HG03575 (cell line): Measurements from ENCODE around the gene PARD6B.

Source experiments
- ATAC-seq: cut with Tn5 transposase; IDR thresholded peaks from one replicate; pipeline ENCODE4 v1.9.1; 2021; ENCODE audit not compliant: unreplicated experiment, insufficient number of reproducible peaks, low FRiP score; ENCODE audit errors: extremely low read depth

The PARD6B gene

DNA sequence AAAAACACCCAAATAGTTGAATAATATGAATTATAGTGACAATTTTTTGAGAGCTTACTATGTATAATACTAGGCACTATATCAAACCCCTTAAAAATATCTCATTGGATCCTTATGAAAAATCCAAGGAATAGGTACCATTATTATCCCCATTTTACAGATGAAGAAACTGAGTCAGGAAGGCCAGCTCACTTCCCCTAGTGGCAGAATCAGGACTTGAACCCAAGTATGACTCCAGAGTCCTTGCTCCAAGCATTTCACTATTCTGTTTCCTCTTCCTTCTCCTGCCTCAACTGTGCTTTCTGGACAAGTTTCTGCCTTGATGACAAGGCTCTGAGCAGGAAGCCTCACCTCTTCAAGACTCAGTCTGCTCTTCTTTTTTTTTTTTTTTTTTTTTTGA is 10.8 kb upstream of the PARD6B start:
- ATAC-seq, result no peak

DNA sequence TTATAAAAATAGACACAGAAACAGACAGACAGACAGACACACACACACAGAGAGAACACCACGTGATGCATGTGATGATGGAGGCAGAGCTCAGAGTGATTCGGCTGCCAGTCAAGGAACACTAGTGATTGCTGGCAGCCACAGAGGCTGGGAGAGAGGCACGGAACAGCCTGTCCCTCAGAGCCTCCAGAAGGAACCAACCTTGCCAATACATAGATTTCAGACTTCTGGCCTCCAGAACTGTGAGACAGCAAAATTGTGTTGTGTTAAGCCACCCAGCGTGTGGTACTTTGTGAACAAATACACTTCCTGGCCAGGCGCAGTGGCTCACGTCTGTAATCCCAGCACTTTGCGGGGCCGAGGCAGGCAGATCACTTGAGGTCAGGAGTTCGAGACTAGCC is 9.5 kb upstream of the PARD6B start:
- ATAC-seq, result no peak

DNA sequence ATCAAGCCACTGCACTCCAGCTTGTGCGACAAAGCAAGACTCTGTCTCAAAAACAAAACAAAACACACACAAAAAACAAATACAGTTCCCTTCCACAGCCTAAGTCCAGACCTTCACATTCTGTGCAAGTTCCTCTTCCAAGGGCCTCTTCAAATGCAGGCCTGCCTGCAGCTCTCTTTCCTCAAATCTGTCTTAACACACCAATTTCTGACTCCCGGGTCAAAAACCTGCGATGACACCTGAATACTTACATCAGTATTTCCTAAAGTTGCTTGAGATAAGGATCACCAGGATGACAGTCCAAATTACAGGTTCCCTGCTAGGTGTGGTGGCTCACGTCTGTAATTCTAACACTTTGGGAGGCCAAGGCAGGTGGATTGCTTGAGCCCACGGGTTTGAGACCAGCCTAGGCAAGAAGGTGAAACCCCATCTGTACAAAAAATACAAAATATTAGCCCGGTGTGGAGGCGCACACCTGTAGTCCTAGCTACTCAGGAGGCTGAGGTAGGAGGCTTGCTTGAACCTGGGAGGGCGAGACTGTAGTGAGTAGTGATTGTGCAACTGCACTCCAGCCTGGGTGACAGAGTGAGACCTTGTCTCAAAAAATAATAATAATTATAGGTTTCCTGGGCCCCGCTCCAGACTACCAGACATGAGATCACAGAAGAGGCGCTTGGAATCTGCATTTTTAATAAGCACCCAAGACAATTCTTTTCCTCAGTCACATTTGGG is 8.8 kb upstream of the PARD6B start:
- no peak for ATAC-seq

GRCh38 chr20:50723672-50724071 is 7.7 kb upstream of the PARD6B start:
- no peak for ATAC-seq

DNA sequence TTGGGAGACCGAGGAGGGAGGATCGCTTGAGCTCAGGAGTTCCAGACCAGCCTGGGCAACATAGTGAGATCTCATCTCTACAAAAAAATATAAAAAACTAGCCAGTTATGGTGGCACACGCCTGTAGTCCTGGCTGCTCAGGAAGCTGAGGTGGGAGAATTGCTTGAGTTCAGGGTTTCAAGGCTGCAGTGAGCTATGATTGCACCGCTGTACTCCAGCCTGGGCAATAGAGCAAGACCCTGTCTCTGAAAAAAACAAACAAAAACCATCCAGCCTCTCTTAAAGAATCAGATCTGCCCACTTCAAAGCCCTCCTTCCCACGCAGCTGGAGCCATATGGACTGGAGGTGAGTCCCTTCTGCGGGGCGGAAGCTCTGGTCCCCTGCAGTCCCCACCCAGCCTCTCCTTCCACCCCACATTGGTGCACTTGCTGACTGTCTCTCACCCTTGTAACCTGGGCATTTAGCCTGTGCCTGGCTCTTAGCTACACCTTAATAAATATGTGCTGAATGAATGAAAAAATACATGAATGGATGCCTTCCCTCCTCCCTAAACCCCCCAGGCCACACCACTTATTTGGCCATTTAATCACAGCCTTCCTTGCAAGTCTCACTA is 7.2 kb upstream of the PARD6B start:
- no peak for ATAC-seq

DNA sequence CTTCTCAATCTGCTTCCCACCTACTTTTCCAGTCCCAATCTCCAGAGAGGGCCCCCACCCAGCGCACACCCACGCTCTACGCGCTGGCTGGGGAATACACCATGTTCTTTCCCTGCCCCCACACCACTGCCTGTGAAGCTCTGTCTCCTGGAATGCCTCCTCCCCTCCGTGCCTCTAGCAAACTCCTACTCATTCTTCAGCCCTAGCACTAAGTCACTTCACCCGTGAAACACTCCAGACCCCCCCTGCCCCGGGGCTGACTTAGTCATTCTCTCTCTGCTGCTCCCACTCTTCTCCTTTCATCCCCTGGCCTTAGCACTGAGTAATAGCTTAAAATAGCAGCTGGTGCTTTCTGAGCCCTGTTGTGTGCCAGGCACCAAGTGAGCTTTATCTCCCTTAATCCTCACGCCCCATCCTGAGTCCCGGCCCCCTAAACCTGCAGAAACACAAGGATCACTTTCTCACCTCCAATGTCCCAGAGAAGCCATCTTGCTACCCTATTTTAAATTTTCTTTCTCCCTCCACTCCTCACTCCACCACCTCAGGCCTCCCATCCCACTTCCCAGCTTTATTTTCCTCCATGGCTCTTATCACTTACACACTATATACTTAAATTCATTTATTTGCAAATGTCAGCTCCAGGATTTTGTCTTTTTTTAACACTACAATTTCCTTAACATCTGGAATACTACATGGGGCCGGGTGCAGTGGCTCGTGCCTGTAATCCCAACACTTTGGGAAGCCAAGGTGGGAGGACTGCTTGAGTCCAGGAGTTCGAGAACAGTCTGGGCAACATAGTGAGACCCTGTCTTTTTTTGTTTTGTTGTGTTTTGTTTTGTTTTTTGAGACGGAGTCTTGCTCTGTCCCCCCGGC is 6.3 kb upstream of the PARD6B start:
- no peak for ATAC-seq

GRCh38 chr20:50725724-50726005 is 5.7 kb upstream of the PARD6B start:
- ATAC-seq, result no peak

DNA sequence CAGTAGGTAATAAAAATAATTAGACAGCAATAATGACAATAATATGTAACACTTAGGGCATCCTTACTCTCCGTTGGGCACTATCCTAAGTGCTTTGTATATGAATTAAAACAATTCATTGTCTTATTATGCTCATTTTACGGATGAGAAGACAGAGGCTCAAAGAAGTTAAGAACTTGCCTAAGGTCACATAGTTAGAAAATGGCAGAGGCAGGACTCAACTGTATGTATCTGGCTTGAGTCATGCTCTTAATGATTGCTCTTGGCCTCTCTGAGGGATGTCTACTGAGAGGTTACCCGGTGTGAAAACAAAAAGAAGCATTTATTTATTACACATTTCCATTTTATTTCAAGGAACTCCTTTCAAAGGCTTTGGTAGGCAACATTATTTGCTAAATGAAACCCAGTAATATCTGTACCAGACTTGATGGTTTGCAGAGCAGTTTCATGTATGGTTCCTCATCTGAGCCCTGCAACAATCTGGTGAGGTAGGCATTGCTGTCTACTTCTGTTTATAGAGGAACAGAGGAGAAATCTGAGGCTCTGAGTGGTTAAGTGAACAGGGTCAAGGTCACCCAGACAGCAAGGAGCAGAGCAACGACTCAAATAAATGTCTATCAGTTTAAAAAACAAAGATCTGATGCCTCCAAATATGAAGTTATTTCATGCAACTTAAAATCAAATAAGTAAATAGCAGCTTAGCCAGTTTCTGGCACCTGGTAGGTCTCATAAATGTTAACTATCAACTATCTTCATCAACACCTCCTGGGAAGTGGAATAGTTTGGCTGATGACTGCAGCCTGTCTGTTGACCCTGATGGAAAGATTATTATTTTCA is 4.2 kb upstream of the PARD6B start:
- ATAC-seq, result no peak

- ATAC-seq, result no peak
These were observed 3.4 kb upstream of the PARD6B start for GRCh38 chr20:50727792-50728485.

- ATAC-seq, result no peak
These were observed 2.8 kb upstream of the PARD6B start for GRCh38 chr20:50728486-50728980.

- no peak for ATAC-seq
These were observed 2.2 kb upstream of the PARD6B start for GRCh38 chr20:50728981-50729874.

- no peak for ATAC-seq
These were observed 1.2 kb upstream of the PARD6B start for GRCh38 chr20:50729901-50730764.

DNA sequence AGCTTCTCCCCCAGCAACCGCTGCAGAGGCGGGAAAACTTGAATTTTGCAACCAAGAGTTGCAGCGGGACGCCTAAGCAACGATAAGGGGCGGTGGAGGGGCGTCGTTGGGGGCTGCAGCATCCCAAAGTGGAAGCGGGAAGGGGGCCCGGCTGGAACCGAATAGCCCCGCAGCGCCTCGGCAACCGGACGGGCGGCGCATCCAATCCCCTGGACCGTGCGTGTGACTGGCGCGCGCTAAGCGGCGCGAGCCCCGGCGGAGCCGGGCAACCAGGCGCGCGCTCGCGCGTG is 670 bp upstream of the PARD6B start:
- ATAC-seq, result no peak

GRCh38 chr20:50731930-50732690 is 730 bp downstream of the PARD6B start:
- no peak for ATAC-seq

DNA sequence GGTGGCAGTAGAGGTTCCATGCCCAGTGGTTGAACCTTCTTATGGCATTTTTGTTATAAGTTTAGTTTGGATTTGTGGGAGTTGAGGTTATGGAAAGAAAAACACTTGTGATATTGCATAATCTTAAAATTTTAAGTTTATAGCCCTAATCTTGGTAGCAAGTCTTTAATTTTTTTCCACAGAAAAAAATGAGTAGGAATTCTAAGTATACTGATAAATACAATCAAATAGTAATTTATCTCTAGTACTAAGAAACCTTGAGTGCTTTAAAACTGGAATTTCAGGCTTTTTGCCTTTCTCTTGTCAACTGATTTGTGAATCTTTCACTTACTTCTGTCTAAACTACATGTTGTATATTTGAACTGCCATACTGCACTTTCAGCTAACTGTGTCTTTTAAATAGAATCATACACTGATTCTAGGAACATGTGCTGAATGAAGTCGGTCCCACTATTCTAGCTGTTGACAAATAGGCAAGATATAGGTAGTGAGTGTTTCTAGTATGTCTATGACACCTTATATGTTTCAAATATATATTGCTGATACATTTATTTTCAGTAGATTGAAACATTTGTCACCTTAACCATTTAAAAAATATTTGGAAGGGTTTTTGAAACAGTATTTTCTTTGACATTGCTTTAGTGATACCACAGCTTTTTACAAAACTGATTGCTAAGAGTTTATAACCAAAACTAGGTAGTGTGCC is 2.4 kb downstream of the PARD6B start:
- ATAC-seq, result no peak
